C4-2B (cell line): ENCODE data around the gene COL28A1.

Experiments used
- ZFX ChIP-seq: fragments of 450-650 bp; IDR thresholded peaks from 2 replicates; pipeline ENCODE4 v1.6.1; 2017
- TF ChIP-seq, protein P1 (sequence below): fragments of 450-650 bp; conservative IDR thresholded peaks from 2 replicates; pipeline ENCODE4 v1.5.1; 2017; ENCODE audit warnings: mild to moderate bottlenecking

DNA sequence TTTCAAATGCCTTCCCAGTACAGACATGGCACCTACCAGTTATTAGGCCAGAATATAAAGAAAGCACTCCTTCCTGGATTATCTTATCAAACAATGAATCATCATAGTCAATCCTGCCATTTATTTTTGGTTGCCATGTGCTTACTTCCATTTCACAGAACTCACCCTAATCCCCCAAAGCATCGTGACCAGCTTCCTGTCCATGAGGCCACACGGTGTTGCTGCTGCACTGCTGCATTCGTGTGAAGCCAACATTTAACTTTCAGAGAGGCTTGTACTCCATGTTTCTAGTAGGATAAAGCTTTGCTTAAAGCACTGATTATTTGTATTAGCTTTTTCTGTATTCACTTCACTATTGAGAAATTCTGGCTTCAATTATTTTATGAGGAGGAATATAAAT, 14.4 kb downstream of the COL28A1 start:
- TF ChIP-seq, protein P1, sequence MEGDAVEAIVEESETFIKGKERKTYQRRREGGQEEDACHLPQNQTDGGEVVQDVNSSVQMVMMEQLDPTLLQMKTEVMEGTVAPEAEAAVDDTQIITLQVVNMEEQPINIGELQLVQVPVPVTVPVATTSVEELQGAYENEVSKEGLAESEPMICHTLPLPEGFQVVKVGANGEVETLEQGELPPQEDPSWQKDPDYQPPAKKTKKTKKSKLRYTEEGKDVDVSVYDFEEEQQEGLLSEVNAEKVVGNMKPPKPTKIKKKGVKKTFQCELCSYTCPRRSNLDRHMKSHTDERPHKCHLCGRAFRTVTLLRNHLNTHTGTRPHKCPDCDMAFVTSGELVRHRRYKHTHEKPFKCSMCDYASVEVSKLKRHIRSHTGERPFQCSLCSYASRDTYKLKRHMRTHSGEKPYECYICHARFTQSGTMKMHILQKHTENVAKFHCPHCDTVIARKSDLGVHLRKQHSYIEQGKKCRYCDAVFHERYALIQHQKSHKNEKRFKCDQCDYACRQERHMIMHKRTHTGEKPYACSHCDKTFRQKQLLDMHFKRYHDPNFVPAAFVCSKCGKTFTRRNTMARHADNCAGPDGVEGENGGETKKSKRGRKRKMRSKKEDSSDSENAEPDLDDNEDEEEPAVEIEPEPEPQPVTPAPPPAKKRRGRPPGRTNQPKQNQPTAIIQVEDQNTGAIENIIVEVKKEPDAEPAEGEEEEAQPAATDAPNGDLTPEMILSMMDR: no peak
- TF ChIP-seq ZFX: no peak
